HG03175 (cell line): ENCODE measurements around the gene TSNAXIP1.

Experiments
- ATAC-seq: cut with Tn5 transposase; IDR thresholded peaks from one replicate; pipeline ENCODE4 v1.9.1; 2021; ENCODE audit warnings: mild to moderate bottlenecking, moderate library complexity; ENCODE audit not compliant: unreplicated experiment

TSNAXIP1 gene, protein sequence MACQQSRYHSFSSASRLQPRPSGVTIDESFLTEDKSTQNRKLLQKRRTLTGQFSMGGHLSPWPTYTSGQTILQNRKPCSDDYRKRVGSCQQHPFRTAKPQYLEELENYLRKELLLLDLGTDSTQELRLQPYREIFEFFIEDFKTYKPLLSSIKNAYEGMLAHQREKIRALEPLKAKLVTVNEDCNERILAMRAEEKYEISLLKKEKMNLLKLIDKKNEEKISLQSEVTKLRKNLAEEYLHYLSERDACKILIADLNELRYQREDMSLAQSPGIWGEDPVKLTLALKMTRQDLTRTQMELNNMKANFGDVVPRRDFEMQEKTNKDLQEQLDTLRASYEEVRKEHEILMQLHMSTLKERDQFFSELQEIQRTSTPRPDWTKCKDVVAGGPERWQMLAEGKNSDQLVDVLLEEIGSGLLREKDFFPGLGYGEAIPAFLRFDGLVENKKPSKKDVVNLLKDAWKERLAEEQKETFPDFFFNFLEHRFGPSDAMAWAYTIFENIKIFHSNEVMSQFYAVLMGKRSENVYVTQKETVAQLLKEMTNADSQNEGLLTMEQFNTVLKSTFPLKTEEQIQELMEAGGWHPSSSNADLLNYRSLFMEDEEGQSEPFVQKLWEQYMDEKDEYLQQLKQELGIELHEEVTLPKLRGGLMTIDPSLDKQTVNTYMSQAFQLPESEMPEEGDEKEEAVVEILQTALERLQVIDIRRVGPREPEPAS

GRCh38 chr16:67806428-67807147 lies at the start of gene TSNAXIP1, which contains the start of gene RANBP10:
TSS of gene TSNAXIP1 (plus strand) at chr16:67806889. CDS start at chr16:67807150, 261 bp downstream.
TSS of gene RANBP10 (minus strand) at chr16:67806560. CDS start at chr16:67806536, 24 bp downstream.
- ATAC-seq: peak; percentile 93

- no peak for ATAC-seq
These were observed 48.7 kb upstream of the TSNAXIP1 start for GRCh38 chr16:67758006-67758405.

- no peak for ATAC-seq
These were observed 47.7 kb upstream of the TSNAXIP1 start for GRCh38 chr16:67758966-67759365.

DNA sequence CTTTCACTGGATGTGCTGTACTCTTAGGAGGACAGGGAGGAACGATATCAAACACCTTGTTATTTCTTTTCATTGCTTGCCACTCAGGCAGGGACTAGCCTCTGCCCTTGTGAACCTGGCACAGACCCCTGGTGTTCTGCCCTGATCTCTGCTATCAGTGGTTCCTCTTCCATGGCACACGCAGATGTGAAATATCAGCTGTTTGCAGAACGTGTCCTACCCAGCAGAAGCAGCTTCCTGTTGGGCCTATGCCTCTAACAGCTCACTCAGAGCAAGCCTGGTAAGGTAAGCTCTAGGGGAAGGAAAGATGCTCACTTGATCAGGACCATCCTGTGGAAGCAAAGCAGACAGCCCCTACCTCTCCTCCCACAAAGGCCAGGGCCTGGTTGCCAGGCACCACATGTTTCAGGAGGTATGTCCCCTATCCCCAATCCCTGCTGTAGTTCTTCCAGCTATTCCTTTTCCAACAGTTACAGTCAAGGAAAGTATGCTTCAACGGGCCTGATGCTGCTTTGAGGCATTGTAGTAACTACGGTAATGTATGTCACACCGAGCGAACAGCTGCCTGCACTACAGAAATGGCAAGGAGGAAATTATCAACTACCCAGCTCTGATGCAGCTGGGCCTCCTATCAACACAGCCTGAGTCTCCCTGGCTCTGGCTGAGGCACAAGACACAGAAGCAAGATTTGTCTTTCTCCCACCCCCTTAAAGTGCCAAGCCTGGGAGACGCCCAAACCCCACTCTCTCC lies 46.3 kb upstream of the TSNAXIP1 start:
- no peak for ATAC-seq

GRCh38 chr16:67760956-67761230 lies 45.8 kb upstream of the TSNAXIP1 start:
- no peak for ATAC-seq

GRCh38 chr16:67761924-67762323 lies 44.8 kb upstream of the TSNAXIP1 start:
- ATAC-seq: no peak

DNA sequence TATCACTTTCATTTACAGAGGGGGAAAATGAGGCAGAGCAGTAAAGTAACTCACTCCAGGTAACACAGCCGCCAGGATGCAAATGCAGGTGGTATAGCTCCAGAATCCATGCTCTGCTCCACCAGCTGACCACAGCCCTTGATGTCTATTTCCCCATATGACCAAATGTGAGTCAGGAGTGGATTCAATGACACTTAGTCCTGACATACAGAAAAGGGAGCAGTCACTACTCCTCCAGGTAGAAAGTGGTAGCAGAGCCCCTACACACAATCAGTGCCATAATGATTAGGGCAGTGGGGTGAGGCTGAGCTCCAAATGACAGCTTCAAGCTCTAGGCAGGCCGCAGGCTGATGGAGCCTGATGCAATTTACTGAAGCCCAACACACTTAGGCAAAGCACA lies 44.3 kb upstream of the TSNAXIP1 start:
- no peak for ATAC-seq

- ATAC-seq: no peak
These were observed 43.6 kb upstream of the TSNAXIP1 start for GRCh38 chr16:67763066-67763465.

DNA sequence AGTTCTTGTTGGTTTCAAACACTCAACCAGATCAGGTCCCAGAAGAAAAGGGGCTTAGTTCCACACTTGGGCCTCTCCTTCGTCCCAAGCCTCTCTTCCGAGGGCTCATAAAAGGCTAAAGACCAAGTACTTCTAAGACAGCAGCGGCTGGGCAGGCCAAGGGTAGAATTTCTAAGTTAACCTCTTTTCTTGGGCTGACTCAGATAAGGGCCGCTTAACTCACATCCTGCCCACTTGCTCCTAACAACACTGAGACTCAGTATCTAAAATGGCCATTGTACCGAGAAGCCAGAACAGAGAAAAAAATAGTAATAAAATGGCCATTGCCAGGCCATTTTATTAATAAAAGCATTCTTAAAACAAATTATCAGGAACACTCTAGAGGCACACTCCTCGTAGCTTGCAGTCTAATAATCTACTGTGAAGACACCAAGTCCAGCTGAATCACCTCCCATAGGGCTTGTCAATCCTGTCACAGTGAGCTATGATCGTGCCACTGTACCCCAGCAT lies 42.5 kb upstream of the TSNAXIP1 start:
- ATAC-seq: no peak

- no peak for ATAC-seq
These were observed 40.4 kb upstream of the TSNAXIP1 start for GRCh38 chr16:67766291-67766690.

GRCh38 chr16:67767953-67768352 lies 38.7 kb upstream of the TSNAXIP1 start:
- ATAC-seq: no peak

DNA sequence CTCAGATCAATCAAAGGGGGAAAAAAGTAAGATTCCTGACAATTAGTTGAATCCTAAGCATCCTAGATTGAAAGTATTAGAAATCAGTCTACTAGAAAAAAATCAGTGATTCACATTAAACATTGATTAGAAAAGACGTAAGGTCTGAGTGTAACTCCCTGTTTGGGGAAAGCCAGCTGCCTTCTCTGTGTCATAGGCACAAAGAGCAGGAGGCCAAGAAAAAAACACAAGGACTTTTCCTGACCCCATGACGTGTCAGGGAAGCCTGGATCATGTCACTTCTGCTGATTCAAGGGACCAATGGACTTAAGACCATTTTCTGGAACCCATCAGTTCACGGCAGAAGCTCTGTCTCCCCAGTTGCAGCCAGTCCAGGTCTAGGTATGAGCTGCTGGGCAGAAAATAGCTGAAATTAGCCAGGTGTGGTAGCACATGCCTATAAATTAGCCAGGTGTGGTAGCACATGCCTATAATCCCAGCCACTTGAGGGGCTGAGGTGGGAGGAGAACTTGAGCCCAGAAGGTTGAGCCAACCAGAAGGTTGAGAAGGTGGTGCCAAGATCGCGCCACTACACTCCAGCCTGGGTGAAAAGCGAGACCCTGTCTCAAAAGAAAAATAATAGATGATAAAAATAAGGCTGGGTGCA lies 36.2 kb upstream of the TSNAXIP1 start:
- ATAC-seq: no peak

DNA sequence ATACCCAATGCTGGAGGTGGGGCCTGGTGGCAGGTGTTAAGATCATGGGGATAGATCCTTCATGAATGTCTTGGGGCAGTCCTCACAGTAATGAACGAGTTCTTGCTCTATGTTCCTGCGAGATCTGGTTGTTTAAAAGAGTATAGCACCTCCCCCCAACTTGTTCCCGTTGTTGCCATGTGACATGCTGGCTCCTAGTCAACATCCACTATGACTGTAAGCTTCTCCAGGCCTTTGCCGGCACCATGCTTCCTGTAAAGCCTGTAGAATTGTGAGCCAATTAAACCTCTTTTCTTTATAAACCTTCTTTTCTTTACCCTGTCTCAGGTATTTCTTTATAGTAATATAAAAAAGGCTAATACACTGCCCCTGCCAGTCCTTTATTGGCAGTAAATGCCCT lies 33.6 kb upstream of the TSNAXIP1 start:
- ATAC-seq: no peak

DNA sequence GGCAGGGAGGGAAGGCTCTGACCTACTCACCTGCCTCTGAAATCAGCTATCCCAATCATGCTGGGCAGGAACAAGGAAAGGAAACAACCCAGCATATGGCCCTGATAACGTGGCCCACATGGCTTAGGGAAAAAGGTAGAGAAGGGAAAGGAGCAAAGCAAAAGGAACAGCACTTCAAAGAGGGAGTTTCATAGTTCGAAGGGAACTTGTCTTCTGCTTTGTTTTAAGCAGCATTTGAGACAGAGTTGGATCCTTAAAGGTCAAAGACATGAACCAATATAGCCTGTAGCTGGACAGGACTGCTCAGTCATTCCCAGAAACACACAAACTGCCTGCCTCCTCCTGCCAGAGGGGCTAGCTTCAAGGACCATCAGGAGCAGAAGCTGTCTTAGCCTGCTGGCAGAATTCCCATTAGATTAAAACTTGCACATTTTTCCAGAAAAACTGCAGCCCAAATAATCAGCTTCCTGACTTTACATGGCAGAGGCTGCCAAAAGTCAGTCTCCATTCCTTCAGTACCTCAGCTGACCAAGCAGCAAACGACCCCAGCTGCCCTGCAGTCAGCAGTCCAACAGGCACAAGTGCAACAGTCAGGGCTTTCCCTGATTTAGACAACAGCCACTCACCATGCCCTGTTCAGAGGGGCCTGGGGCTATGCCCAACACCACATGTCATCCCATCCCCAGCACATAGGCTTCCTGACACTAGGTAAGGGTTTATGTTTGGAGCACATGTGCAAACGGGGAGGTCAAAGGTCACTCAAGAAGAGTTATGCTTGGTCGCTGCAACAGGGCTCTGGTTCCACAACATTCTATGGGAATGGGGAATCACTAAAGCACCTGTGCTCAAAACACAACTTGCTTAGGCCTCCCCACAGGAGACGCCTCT lies 32.9 kb upstream of the TSNAXIP1 start:
- ATAC-seq: no peak

DNA sequence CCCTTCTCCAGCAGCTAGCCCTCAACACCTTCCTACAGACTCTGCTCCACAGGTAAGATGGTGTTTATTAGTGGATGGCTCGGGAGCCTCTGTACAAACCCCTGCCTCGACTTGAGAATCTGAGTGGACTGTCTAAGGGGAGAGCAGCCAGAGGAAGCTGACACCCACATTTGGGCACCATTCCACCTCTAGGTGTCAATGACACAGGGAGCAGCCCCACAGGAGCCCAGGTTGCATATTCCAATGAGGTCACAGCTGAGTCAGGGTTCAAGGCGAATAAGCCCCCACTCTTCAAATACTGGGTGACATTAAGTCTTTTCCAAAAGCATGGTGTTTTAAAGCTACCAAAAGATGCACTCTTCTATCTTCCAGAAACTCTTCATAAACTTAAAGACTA lies 32.2 kb upstream of the TSNAXIP1 start:
- ATAC-seq: no peak

DNA sequence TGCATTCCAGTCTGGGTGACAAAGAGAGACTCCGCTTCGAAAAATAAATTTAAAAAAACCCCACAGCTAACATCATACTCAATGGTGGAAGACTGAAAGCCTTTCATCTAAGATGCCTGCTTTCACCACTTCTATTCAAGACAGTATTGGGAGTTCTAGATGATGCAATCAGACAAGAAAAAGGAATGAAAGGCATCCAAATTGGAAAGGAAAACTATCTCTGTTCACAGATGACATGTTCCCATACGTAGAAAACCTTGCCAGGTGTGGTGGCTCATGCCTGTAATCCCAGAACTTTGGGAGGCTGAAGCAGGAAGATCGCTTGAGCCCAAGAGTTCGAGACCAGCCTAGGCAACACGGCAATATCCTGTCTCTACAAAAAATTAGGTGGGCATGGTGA lies 31.4 kb upstream of the TSNAXIP1 start:
- ATAC-seq: no peak

DNA sequence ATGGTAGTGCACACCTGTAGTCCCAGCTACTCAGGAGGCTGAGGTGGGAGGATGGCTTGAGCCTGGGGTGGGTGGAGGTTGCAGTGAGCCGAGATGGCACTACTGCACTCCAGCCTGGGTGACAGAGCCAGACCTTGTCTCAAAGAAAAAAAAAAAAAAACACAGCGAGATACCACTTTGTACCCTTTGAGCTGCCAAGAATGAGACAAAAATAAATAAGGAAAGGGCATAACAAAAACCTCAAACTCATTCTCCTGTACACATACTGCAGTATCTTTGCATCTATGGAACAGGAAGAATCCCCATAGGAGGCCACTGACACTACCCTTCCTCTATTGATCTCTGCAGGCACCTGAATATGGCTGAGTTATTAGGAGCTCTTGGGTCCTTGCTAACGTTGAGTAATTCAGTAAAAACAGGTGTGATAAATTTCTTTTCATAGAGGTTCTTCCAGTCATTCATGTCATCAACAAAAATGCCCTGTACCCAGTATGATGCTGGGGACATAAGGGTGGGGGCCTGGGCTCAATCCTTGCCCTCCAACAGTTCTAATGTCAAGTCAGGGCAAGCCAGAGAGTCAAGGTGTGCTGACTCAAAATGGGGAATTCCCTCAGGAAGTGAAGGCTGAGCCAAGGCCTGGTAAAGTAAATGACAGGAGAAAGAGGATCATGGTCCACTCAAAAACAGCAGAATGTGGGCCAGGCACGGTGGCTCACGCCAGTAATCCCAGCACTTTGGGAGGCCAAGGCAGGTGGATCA lies 27.3 kb upstream of the TSNAXIP1 start:
- no peak for ATAC-seq

GRCh38 chr16:67780847-67781564 lies 25.7 kb upstream of the TSNAXIP1 start:
- no peak for ATAC-seq
